ENCODE data around the gene EPB41L4B. TPM values are rescaled to one million over a fixed set of nuclear protein-coding genes. Genes with fewer than 3 reads are reported as not detected.

The EPB41L4B gene
- total RNA-seq, 1 experiment from 2014 or later: 20.2 TPM

GRCh38 chr9:109139851-109140250, 181.0 kb downstream of the EPB41L4B start:
- ChIA-PET POLR2A (no interaction called here), CTCF (no interaction called here)
- intact Hi-C loops (cut with micrococcal nuclease): no loop called here
- Mint-ChIP-seq H3K27ac (ENCODE audit: low read depth, unreplicated experiment) (no peak overlapping the region), H3K36me3 (ENCODE audit: insufficient read depth, unreplicated experiment) (no peaks in the 10 kb centered on the region), H3K27me3 (ENCODE audit: insufficient read depth, unreplicated experiment) (no peaks in the 10 kb centered on the region), H3K9me3 (ENCODE audit: unreplicated experiment) (no peaks in the 10 kb centered on the region), H3K4me3 (ENCODE audit: unreplicated experiment) (no peak overlapping the region), H3K4me1 (ENCODE audit: insufficient read depth, unreplicated experiment) (peaks cover 5% of the 10 kb centered on the region)
- BruUV-seq (replicated peaks): no TSS peak
- TF ChIP-seq CTCF (IDR thresholded peaks at IDR 0.05; ENCODE audit: unreplicated experiment): no peak
- no peak for DNase-seq (ENCODE audit: unreplicated experiment)

- TF ChIP-seq CTCF (IDR thresholded peaks at IDR 0.05; ENCODE audit: unreplicated experiment): no peak
- no TSS peak for BruUV-seq (replicated peaks)
These were observed 182.4 kb downstream of the EPB41L4B start for GRCh38 chr9:109138421-109138820.

GRCh38 chr9:109134167-109134578, 186.7 kb downstream of the EPB41L4B start:
- Mint-ChIP-seq H3K9me3 (ENCODE audit: unreplicated experiment) (no peaks in the 10 kb centered on the region), H3K36me3 (ENCODE audit: insufficient read depth, unreplicated experiment) (no peaks in the 10 kb centered on the region), H3K27ac (ENCODE audit: low read depth, unreplicated experiment) (no peak overlapping the region), H3K27me3 (ENCODE audit: insufficient read depth, unreplicated experiment) (no peaks in the 10 kb centered on the region), H3K4me1 (ENCODE audit: insufficient read depth, unreplicated experiment) (no peaks in the 10 kb centered on the region), H3K4me3 (ENCODE audit: unreplicated experiment) (no peak overlapping the region)
- BruUV-seq (replicated peaks): no TSS peak
- CTCF ChIA-PET: no interaction called here
- no peak for TF ChIP-seq CTCF (IDR thresholded peaks at IDR 0.05; ENCODE audit: unreplicated experiment)
- POLR2A ChIA-PET: interaction anchor here (1.3 kb wide), 1 partner anchor 15 kb away, joined by 3 read pairs; no protein-coding TSS in a partner anchor
- intact Hi-C loops (cut with micrococcal nuclease): no loop called here
- no peak for DNase-seq (ENCODE audit: unreplicated experiment)

More at GRCh38 chr9:109138421-109138820, 182.4 kb downstream of the EPB41L4B start:
- Mint-ChIP-seq H3K9me3 (ENCODE audit: unreplicated experiment) (no peaks in the 10 kb centered on the region), H3K4me1 (ENCODE audit: insufficient read depth, unreplicated experiment) (no peaks in the 10 kb centered on the region), H3K4me3 (ENCODE audit: unreplicated experiment) (no peak overlapping the region), H3K27me3 (ENCODE audit: insufficient read depth, unreplicated experiment) (no peaks in the 10 kb centered on the region), H3K36me3 (ENCODE audit: insufficient read depth, unreplicated experiment) (no peaks in the 10 kb centered on the region), H3K27ac (ENCODE audit: low read depth, unreplicated experiment) (no peak overlapping the region)
- DNase-seq (ENCODE audit: unreplicated experiment): no peak
- intact Hi-C loops (cut with micrococcal nuclease): no loop called here
- POLR2A ChIA-PET: interaction anchor here (0.6 kb wide), 1 partner anchor 19 kb away, joined by 3 read pairs; the partner anchor contains the start of gene TMEM245
- CTCF ChIA-PET: no interaction called here

DNA sequence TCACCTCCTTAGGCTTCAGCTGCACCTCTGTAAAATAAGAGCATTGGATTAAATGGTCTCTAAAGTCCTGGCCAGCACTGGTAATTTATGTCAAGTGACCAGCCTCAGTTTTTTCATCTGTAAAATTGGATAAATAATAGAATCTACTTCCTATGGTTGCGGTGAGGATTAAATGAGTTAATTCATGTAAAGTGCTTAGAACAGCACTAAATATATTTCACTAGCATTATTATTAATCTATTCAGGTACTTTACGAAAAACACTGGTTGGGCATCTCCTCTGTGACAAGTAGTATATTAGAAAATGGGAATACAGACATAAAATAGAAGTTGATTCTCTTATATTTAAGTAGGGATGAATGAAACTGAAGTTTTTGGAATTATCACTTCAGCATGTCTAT, 187.3 kb downstream of the EPB41L4B start:
- ChIA-PET CTCF (no interaction called here), POLR2A (no interaction called here)
- H3K4me3 Mint-ChIP-seq (ENCODE audit: unreplicated experiment): no peak overlapping the region
- no peaks in the 10 kb centered on the region for H3K36me3 Mint-ChIP-seq (ENCODE audit: insufficient read depth, unreplicated experiment)
- DNase-seq (ENCODE audit: unreplicated experiment): no peak
- TF ChIP-seq CTCF (IDR thresholded peaks at IDR 0.05; ENCODE audit: unreplicated experiment): no peak
- intact Hi-C loops (cut with micrococcal nuclease): no loop called here
- H3K9me3 Mint-ChIP-seq (ENCODE audit: unreplicated experiment): no peaks in the 10 kb centered on the region
- H3K27me3 Mint-ChIP-seq (ENCODE audit: insufficient read depth, unreplicated experiment): no peaks in the 10 kb centered on the region
- no peak overlapping the region for H3K27ac Mint-ChIP-seq (ENCODE audit: low read depth, unreplicated experiment)
- no peaks in the 10 kb centered on the region for H3K4me1 Mint-ChIP-seq (ENCODE audit: insufficient read depth, unreplicated experiment)
- BruUV-seq (replicated peaks): no TSS peak

Measured in MCF 10A (cell line).